ENCODE data around the gene OR11L1. TPM values are rescaled to one million over a fixed set of nuclear protein-coding genes. Genes with fewer than 3 reads are reported as not detected.

Gene OR11L1
- total RNA-seq (2014; rRNA removed), result not detected in 2 replicates
- not detected for polyA plus RNA-seq (2012)

GRCh38 chr1:247841796-247842195, at the start of gene OR11L1:
TSS of gene OR11L1 (minus strand) at chr1:247841896. CDS start at chr1:247841896, 0 bp downstream.
- no peak for DNase-seq (ENCODE audit: low read depth)

- DNase-seq (ENCODE audit: low read depth), result no peak
Observed at GRCh38 chr1:247884797-247885413, 43.2 kb upstream of the OR11L1 start.

GRCh38 chr1:247883346-247883745, 41.6 kb upstream of the OR11L1 start:
- DNase-seq (ENCODE audit: low read depth), result no peak

GRCh38 chr1:247865416-247865815, 23.7 kb upstream of the OR11L1 start:
- DNase-seq (ENCODE audit: low read depth), result no peak

- DNase-seq (ENCODE audit: low read depth), result no peak
Observed at GRCh38 chr1:247864644-247865043, 22.9 kb upstream of the OR11L1 start.

GRCh38 chr1:247862756-247863155, 21.1 kb upstream of the OR11L1 start:
- DNase-seq (ENCODE audit: low read depth), result no peak

GRCh38 chr1:247857985-247858619, 16.4 kb upstream of the OR11L1 start:
- DNase-seq (ENCODE audit: low read depth), result no peak

GRCh38 chr1:247857069-247857984, 15.6 kb upstream of the OR11L1 start, which contains the start of gene TRIM58:
TSS of gene TRIM58 (plus strand) at chr1:247857187. CDS start at chr1:247857247, 60 bp downstream.
- no peak for DNase-seq (ENCODE audit: low read depth)

- DNase-seq (ENCODE audit: low read depth), result no peak
Observed at GRCh38 chr1:247855911-247856310, 14.2 kb upstream of the OR11L1 start.

GRCh38 chr1:247854899-247855545, 13.3 kb upstream of the OR11L1 start:
- no peak for DNase-seq (ENCODE audit: low read depth)

- no peak for DNase-seq (ENCODE audit: low read depth)
Observed at GRCh38 chr1:247849616-247850015, 7.9 kb upstream of the OR11L1 start.

GRCh38 chr1:247848346-247848745, 6.7 kb upstream of the OR11L1 start:
- no peak for DNase-seq (ENCODE audit: low read depth)

GRCh38 chr1:247845693-247846017, 4.0 kb upstream of the OR11L1 start:
- no peak for DNase-seq (ENCODE audit: low read depth)

GRCh38 chr1:247845011-247845692, 3.5 kb upstream of the OR11L1 start:
- DNase-seq (ENCODE audit: low read depth), result no peak

- DNase-seq (ENCODE audit: low read depth), result no peak
Observed at GRCh38 chr1:247843411-247843810, 1.7 kb upstream of the OR11L1 start.

GRCh38 chr1:247840818-247841217, 878 bp downstream of the OR11L1 start:
- DNase-seq (ENCODE audit: low read depth), result no peak

- no peak for DNase-seq (ENCODE audit: low read depth)
Observed at GRCh38 chr1:247833601-247834000, 8.1 kb downstream of the OR11L1 start.

GRCh38 chr1:247829656-247830055, 12.0 kb downstream of the OR11L1 start:
- no peak for DNase-seq (ENCODE audit: low read depth)

- DNase-seq (ENCODE audit: low read depth), result no peak
Observed at GRCh38 chr1:247825362-247825761, 16.3 kb downstream of the OR11L1 start.

- DNase-seq (ENCODE audit: low read depth), result no peak
Observed at GRCh38 chr1:247824023-247824422, 17.7 kb downstream of the OR11L1 start, which contains the start of gene OR14A16. TSS of gene OR14A16 (minus strand) at chr1:247824119. CDS start at chr1:247815729, 8,390 bp downstream.

GRCh38 chr1:247822060-247822459, 19.6 kb downstream of the OR11L1 start:
- no peak for DNase-seq (ENCODE audit: low read depth)

Data from LHCN-M2 (cell line).